K562 (cell line): ENCODE measurements around the gene RAMACL.

Experiments
- POLR2A ChIP-seq: fragments of 450-650 bp; conservative IDR thresholded peaks from 2 replicates; pipeline ENCODE4 v1.6.1; 2016
- RAD21 ChIP-seq, 2 experiments: fragments of 250-450 bp in 1 of 2; fragments of 450-650 bp in 1 of 2; sonication (Bioruptor Pico) in 1 of 2; formaldehyde crosslinking in 1 of 2; IDR thresholded peaks in 1 of 2; conservative IDR thresholded peaks in 1 of 2; 2 replicates each; pipeline versions ENCODE4 v1.4.0 to v1.8.0; 2020 to 2022; ENCODE audit warnings: mild to moderate bottlenecking in 2 of 2, moderate library complexity in 1 of 2
- SIN3A ChIP-seq, 2 experiments: fragments of 150-350 bp in 1 of 2; IDR thresholded peaks; 2 replicates each; pipeline ENCODE4 v1.6.1; 2011 to 2016; ENCODE audit warnings: borderline replicate concordance in 2 of 2, low read depth in 2 of 2, low read length in 2 of 2, mild to moderate bottlenecking in 2 of 2, moderate library complexity in 2 of 2; ENCODE audit not compliant: control insufficient read depth in 1 of 2
- SNAPC5 ChIP-seq: fragments of 250-450 bp; sonication (Bioruptor Pico); IDR thresholded peaks from 2 replicates; pipeline ENCODE4 v1.8.0; 2021; ENCODE audit warnings: moderate library complexity, mild to moderate bottlenecking, inconsistent platforms
- TF ChIP-seq, protein P1 (sequence below): fragments of 250-450 bp; sonication (Bioruptor Pico); IDR thresholded peaks from 2 replicates; pipeline ENCODE4 v1.4.0; 2020; ENCODE audit warnings: mild to moderate bottlenecking

DNA sequence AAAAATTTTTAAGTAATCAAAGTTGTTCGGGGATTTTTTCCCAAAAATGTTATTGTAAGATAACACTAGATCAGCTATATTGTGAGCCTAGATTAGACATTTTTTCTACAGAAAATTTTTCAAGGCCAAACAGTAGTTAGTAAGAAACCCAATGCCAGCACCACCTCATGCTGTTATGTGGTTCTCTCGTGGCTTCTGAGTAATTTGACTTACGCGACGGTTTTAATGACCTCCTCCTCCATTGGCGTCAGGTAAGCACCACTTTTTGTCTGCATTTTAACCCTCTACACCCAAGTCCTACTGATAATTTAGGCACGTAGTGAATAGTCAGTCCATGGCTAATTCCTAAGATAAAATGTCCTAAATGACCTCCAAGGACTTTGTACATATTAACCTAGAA is 30.9 kb upstream of the RAMACL start:
- TF ChIP-seq RAD21 (CRISPR knock-in tag; conservative IDR thresholded peaks at IDR 0.05 in 1 of 2, IDR thresholded peaks at IDR 0.05 in 1 of 2) (no peak), SNAPC5 (CRISPR knock-in tag) (no peak), SIN3A (IDR thresholded peaks at IDR 0.05; ENCODE audit: borderline replicate concordance in 2 of 2, control insufficient read depth in 1 of 2, low read depth in 2 of 2, low read length in 2 of 2) (no peak), POLR2A (no peak)
- TF ChIP-seq, protein P1, sequence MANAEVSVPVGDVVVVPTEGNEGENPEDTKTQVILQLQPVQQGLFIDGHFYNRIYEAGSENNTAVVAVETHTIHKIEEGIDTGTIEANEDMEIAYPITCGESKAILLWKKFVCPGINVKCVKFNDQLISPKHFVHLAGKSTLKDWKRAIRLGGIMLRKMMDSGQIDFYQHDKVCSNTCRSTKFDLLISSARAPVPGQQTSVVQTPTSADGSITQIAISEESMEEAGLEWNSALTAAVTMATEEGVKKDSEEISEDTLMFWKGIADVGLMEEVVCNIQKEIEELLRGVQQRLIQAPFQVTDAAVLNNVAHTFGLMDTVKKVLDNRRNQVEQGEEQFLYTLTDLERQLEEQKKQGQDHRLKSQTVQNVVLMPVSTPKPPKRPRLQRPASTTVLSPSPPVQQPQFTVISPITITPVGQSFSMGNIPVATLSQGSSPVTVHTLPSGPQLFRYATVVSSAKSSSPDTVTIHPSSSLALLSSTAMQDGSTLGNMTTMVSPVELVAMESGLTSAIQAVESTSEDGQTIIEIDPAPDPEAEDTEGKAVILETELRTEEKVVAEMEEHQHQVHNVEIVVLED: no peak
